ENCODE measurements around the gene ARHGAP8.

Gene ARHGAP8

GRCh38 chr22:44892243-44892642, 139.9 kb downstream of the ARHGAP8 start:
- no peak overlapping the region for H3K4me3 ChIP-seq (ENCODE audit: low read depth, low read length)
- TF ChIP-seq CTCF (IDR thresholded peaks at IDR 0.05; ENCODE audit: borderline replicate concordance, insufficient read depth, low read depth, low read length): no peak

GRCh38 chr22:44892803-44893730, 140.7 kb downstream of the ARHGAP8 start:
- H3K4me3 ChIP-seq (ENCODE audit: low read depth, low read length): no peak overlapping the region
- TF ChIP-seq CTCF (IDR thresholded peaks at IDR 0.05; ENCODE audit: borderline replicate concordance, insufficient read depth, low read depth, low read length): no peak

GRCh38 chr22:44893731-44894080, 141.3 kb downstream of the ARHGAP8 start:
- H3K4me3 ChIP-seq (ENCODE audit: low read depth, low read length): no peak overlapping the region
- TF ChIP-seq CTCF (IDR thresholded peaks at IDR 0.05; ENCODE audit: borderline replicate concordance, insufficient read depth, low read depth, low read length): no peak

GRCh38 chr22:44894321-44894720, 141.9 kb downstream of the ARHGAP8 start:
- no peak overlapping the region for H3K4me3 ChIP-seq (ENCODE audit: low read depth, low read length)
- TF ChIP-seq CTCF (IDR thresholded peaks at IDR 0.05; ENCODE audit: borderline replicate concordance, insufficient read depth, low read depth, low read length): no peak

- no peak for TF ChIP-seq CTCF (IDR thresholded peaks at IDR 0.05; ENCODE audit: borderline replicate concordance, insufficient read depth, low read depth, low read length)
- H3K4me3 ChIP-seq (ENCODE audit: low read depth, low read length): no peak overlapping the region
Observed at GRCh38 chr22:44894782-44895181, 142.4 kb downstream of the ARHGAP8 start.

- H3K4me3 ChIP-seq (ENCODE audit: low read depth, low read length): no peak overlapping the region
- no peak for TF ChIP-seq CTCF (IDR thresholded peaks at IDR 0.05; ENCODE audit: borderline replicate concordance, insufficient read depth, low read depth, low read length)
Observed at GRCh38 chr22:44895296-44896055, 143.1 kb downstream of the ARHGAP8 start.
